Measurements from ENCODE around the gene TMCO5A.
"Not testable (repeated sequence)": the region's sequence is repeated elsewhere in the genome, so short reads cannot be mapped to it uniquely, and the experiment has no call there.

GRCh38 chr15:37960742-37961141, 26.3 kb downstream of the TMCO5A start:
- TF ChIP-seq, protein P1, sequence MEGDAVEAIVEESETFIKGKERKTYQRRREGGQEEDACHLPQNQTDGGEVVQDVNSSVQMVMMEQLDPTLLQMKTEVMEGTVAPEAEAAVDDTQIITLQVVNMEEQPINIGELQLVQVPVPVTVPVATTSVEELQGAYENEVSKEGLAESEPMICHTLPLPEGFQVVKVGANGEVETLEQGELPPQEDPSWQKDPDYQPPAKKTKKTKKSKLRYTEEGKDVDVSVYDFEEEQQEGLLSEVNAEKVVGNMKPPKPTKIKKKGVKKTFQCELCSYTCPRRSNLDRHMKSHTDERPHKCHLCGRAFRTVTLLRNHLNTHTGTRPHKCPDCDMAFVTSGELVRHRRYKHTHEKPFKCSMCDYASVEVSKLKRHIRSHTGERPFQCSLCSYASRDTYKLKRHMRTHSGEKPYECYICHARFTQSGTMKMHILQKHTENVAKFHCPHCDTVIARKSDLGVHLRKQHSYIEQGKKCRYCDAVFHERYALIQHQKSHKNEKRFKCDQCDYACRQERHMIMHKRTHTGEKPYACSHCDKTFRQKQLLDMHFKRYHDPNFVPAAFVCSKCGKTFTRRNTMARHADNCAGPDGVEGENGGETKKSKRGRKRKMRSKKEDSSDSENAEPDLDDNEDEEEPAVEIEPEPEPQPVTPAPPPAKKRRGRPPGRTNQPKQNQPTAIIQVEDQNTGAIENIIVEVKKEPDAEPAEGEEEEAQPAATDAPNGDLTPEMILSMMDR (conservative IDR thresholded peaks at IDR 0.05): not testable (repeated sequence)
- TF ChIP-seq EZH2 (IDR thresholded peaks at IDR 0.05; ENCODE audit: low read depth): not testable (repeated sequence)
